IPS-15b (cell line): ENCODE data around the gene MSTN.

ENCODE experiments used
- H3K27me3 ChIP-seq: one replicate; pipeline ENCODE4 v1.6.1; 2013; ENCODE audit warnings: low read length; ENCODE audit not compliant: control insufficient read depth, insufficient read depth
- H3K36me3 ChIP-seq: one replicate; pipeline ENCODE4 v1.6.1; 2013; ENCODE audit warnings: low read length; ENCODE audit not compliant: control insufficient read depth, insufficient read depth
- H3K4me1 ChIP-seq: one replicate; pipeline ENCODE4 v1.6.1; 2013; ENCODE audit warnings: mild to moderate bottlenecking, low read length; ENCODE audit not compliant: control insufficient read depth, insufficient read depth
- H3K4me3 ChIP-seq: one replicate; pipeline ENCODE4 v1.5.1; 2013; ENCODE audit warnings: low read depth, low read length
- H3K9ac ChIP-seq: one replicate; pipeline ENCODE4 v1.6.1; 2013; ENCODE audit warnings: low read depth, mild to moderate bottlenecking, low read length
- H3K9me3 ChIP-seq: one replicate; pipeline ENCODE4 v1.6.1; 2013; ENCODE audit warnings: mild to moderate bottlenecking, low read length; ENCODE audit not compliant: control insufficient read depth, insufficient read depth

MSTN gene

GRCh38 chr2:190062601-190063000 is at the start of gene MSTN:
Gene MSTN (minus strand): TSS chr2:190062729. CDS start chr2:190062596, 133 bp downstream.
- no peak within 1 kb of the TSS for H3K9ac ChIP-seq
- no peak within 1 kb of the TSS for H3K4me3 ChIP-seq
- H3K4me1 ChIP-seq, result no peaks in the 10 kb centered on the region

GRCh38 chr2:190111166-190111565 is 48.6 kb upstream of the MSTN start:
- Histone ChIP-seq H3K9me3 (no peaks in the 10 kb centered on the region), H3K9ac (no peak overlapping the region), H3K36me3 (no peaks in the 10 kb centered on the region), H3K4me3 (no peak overlapping the region), H3K27me3 (no peaks in the 10 kb centered on the region), H3K4me1 (no peaks in the 10 kb centered on the region)

More at GRCh38 chr2:190062601-190063000, at the start of gene MSTN:
- Histone ChIP-seq H3K36me3 (no peaks in the 10 kb centered on the region), H3K27me3 (no peaks in the 10 kb centered on the region), H3K9me3 (no peaks in the 10 kb centered on the region)

- no peak overlapping the region for H3K4me3 ChIP-seq
- H3K4me1 ChIP-seq, result no peaks in the 10 kb centered on the region
- no peaks in the 10 kb centered on the region for H3K36me3 ChIP-seq
- H3K27me3 ChIP-seq, result no peaks in the 10 kb centered on the region
- H3K9me3 ChIP-seq, result no peaks in the 10 kb centered on the region
- no peak overlapping the region for H3K9ac ChIP-seq
These were observed 48.2 kb upstream of the MSTN start for GRCh38 chr2:190110699-190111098.

- Histone ChIP-seq H3K36me3 (no peaks in the 10 kb centered on the region), H3K9ac (no peak overlapping the region), H3K4me3 (no peak overlapping the region), H3K27me3 (no peaks in the 10 kb centered on the region), H3K4me1 (no peaks in the 10 kb centered on the region), H3K9me3 (no peaks in the 10 kb centered on the region)
These were observed 47.6 kb upstream of the MSTN start for GRCh38 chr2:190110131-190110530.

- H3K9me3 ChIP-seq, result no peaks in the 10 kb centered on the region
- H3K4me3 ChIP-seq, result no peak overlapping the region
- no peaks in the 10 kb centered on the region for H3K4me1 ChIP-seq
- H3K9ac ChIP-seq, result no peak overlapping the region
- no peaks in the 10 kb centered on the region for H3K36me3 ChIP-seq
- H3K27me3 ChIP-seq, result no peaks in the 10 kb centered on the region
These were observed 44.9 kb upstream of the MSTN start for GRCh38 chr2:190107409-190107808.

- Histone ChIP-seq H3K4me3 (no peak overlapping the region), H3K27me3 (no peaks in the 10 kb centered on the region), H3K4me1 (no peaks in the 10 kb centered on the region), H3K9me3 (no peaks in the 10 kb centered on the region), H3K9ac (no peak overlapping the region), H3K36me3 (no peaks in the 10 kb centered on the region)
These were observed 44.3 kb upstream of the MSTN start for GRCh38 chr2:190106783-190107182.

- Histone ChIP-seq H3K4me1 (no peaks in the 10 kb centered on the region), H3K4me3 (no peak overlapping the region), H3K9me3 (no peaks in the 10 kb centered on the region), H3K9ac (no peak overlapping the region), H3K27me3 (no peaks in the 10 kb centered on the region), H3K36me3 (no peaks in the 10 kb centered on the region)
These were observed 43.0 kb upstream of the MSTN start for GRCh38 chr2:190105554-190105953.

GRCh38 chr2:190103144-190103543 is 40.6 kb upstream of the MSTN start:
- Histone ChIP-seq H3K9ac (no peak overlapping the region), H3K4me3 (no peak overlapping the region), H3K9me3 (no peaks in the 10 kb centered on the region), H3K36me3 (no peaks in the 10 kb centered on the region), H3K4me1 (no peaks in the 10 kb centered on the region), H3K27me3 (no peaks in the 10 kb centered on the region)

- H3K9ac ChIP-seq, result no peak overlapping the region
- H3K36me3 ChIP-seq, result no peaks in the 10 kb centered on the region
- H3K9me3 ChIP-seq, result no peaks in the 10 kb centered on the region
- H3K4me3 ChIP-seq, result no peak overlapping the region
- H3K4me1 ChIP-seq, result no peaks in the 10 kb centered on the region
- H3K27me3 ChIP-seq, result no peaks in the 10 kb centered on the region
These were observed 37.6 kb upstream of the MSTN start for GRCh38 chr2:190099890-190100697.

GRCh38 chr2:190098851-190099250 is 36.3 kb upstream of the MSTN start:
- Histone ChIP-seq H3K9me3 (no peaks in the 10 kb centered on the region), H3K36me3 (no peaks in the 10 kb centered on the region), H3K27me3 (no peaks in the 10 kb centered on the region), H3K4me1 (no peaks in the 10 kb centered on the region), H3K9ac (no peak overlapping the region), H3K4me3 (no peak overlapping the region)

GRCh38 chr2:190097115-190097514 is 34.6 kb upstream of the MSTN start:
- Histone ChIP-seq H3K36me3 (no peaks in the 10 kb centered on the region), H3K9me3 (no peaks in the 10 kb centered on the region), H3K27me3 (no peaks in the 10 kb centered on the region), H3K9ac (no peak overlapping the region), H3K4me1 (no peaks in the 10 kb centered on the region), H3K4me3 (no peak overlapping the region)

- Histone ChIP-seq H3K36me3 (no peaks in the 10 kb centered on the region), H3K4me1 (no peaks in the 10 kb centered on the region), H3K9ac (no peak overlapping the region), H3K4me3 (no peak overlapping the region), H3K27me3 (no peaks in the 10 kb centered on the region), H3K9me3 (no peaks in the 10 kb centered on the region)
These were observed 31.9 kb upstream of the MSTN start for GRCh38 chr2:190094316-190094871.
